K562 (cell line): ENCODE measurements around the gene ADGRF1. TPM values are rescaled to one million over a fixed set of nuclear protein-coding genes. Genes with fewer than 3 reads are reported as not detected.

Experiments
- BRD4 ChIP-seq: fragments of 200-600 bp; sonication (generic); IDR thresholded peaks from 2 replicates; pipeline ENCODE4 v1.6.1; 2017; ENCODE audit warnings: inconsistent platforms
- NEUROD1 ChIP-seq: fragments of 150-350 bp; IDR thresholded peaks from 2 replicates; pipeline ENCODE4 v1.6.1; 2014; ENCODE audit warnings: borderline replicate concordance, low read length, low read depth; ENCODE audit not compliant: partially characterized antibody
- RREB1 ChIP-seq: fragments of 250-450 bp; sonication (Bioruptor Pico); IDR thresholded peaks from 2 replicates; pipeline ENCODE4 v1.4.0; 2020
- TAF1 ChIP-seq: IDR thresholded peaks from 2 replicates; pipeline ENCODE4 v1.6.1; 2011; ENCODE audit warnings: mild to moderate bottlenecking, low read length, moderate library complexity; ENCODE audit not compliant: insufficient read depth, control insufficient read depth, severe bottlenecking; ENCODE audit errors: extremely low read depth
- polyA plus RNA-seq, 8 experiments: library from polyadenylated mRNA; depleted of rRNA in 4 of 8; stranded (reverse) in 5 of 8; unstranded in 3 of 8; fragments of >200 nt; fragmentation: Nextera tagmentation in 2 of 8; fragmentation: Illumina TruSeq in 1 of 8; extraction: Ambion mirVana in 2 of 8; extraction: Trizol in 1 of 8; gene quantifications; 2 replicates each; pipeline versions ENCODE4 v1.2.1 to v1.2.3, GENCODE V29; 2011 to 2014; ENCODE audit warnings: inconsistent platforms in 1 of 8, missing spikeins in 1 of 8
- total RNA-seq, 7 experiments: library from RNA; depleted of rRNA in 6 of 7; stranded (reverse); fragments of >200 nt in 6 of 7; fragmentation: Illumina TruSeq in 2 of 7; extraction: Trizol in 2 of 7; gene quantifications; 2 replicates each; pipeline versions ENCODE4 v1.2.1 to v1.2.3, GENCODE V29; 2011 to 2021; ENCODE audit warnings: low replicate concordance in 1 of 7
- TF ChIP-seq, protein P1 (sequence below): fragments of 450-650 bp; formaldehyde crosslinking; IDR thresholded peaks from 2 replicates; pipeline ENCODE4 v1.4.0; 2022; ENCODE audit warnings: missing genetic modification characterization
- TF ChIP-seq, protein P2 (sequence below): fragments of 450-650 bp; IDR thresholded peaks from 2 replicates; pipeline ENCODE4 v1.6.1; 2018; ENCODE audit not compliant: partially characterized antibody

The ADGRF1 gene
- total and polyA plus RNA-seq, 9 of the 15 experiments (the other 6 are each of a cell fraction or from before 2014, with no cell fraction given) = not detected

DNA sequence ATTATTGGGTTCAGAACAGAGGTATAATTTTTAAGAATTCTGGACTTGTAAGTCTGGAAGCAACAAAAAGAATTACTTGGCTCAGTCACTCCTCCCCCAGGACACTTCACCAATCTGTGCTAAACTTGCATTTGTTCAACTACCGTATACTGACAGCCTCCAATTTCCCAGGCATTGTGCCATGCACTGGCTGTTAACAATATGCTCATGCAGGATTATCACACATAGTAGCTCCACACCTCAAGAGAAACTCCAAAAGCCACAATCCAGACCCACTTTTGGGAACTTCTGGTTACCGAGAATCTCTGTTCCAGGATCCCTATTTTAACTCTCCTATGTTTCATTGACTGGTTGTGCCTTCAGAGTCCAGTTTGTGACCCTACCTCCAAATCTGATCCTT is 7.7 kb downstream of the ADGRF1 start (continued):
- no peak for TF ChIP-seq RREB1 (CRISPR knock-in tag)
- no peak for TF ChIP-seq NEUROD1
- TF ChIP-seq, protein P1, sequence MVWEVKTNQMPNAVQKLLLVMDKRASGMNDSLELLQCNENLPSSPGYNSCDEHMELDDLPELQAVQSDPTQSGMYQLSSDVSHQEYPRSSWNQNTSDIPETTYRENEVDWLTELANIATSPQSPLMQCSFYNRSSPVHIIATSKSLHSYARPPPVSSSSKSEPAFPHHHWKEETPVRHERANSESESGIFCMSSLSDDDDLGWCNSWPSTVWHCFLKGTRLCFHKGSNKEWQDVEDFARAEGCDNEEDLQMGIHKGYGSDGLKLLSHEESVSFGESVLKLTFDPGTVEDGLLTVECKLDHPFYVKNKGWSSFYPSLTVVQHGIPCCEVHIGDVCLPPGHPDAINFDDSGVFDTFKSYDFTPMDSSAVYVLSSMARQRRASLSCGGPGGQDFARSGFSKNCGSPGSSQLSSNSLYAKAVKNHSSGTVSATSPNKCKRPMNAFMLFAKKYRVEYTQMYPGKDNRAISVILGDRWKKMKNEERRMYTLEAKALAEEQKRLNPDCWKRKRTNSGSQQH (CRISPR knock-in tag) = no peak
- TF ChIP-seq TAF1 = no peak
- TF ChIP-seq BRD4 = no peak
- TF ChIP-seq, protein P2, sequence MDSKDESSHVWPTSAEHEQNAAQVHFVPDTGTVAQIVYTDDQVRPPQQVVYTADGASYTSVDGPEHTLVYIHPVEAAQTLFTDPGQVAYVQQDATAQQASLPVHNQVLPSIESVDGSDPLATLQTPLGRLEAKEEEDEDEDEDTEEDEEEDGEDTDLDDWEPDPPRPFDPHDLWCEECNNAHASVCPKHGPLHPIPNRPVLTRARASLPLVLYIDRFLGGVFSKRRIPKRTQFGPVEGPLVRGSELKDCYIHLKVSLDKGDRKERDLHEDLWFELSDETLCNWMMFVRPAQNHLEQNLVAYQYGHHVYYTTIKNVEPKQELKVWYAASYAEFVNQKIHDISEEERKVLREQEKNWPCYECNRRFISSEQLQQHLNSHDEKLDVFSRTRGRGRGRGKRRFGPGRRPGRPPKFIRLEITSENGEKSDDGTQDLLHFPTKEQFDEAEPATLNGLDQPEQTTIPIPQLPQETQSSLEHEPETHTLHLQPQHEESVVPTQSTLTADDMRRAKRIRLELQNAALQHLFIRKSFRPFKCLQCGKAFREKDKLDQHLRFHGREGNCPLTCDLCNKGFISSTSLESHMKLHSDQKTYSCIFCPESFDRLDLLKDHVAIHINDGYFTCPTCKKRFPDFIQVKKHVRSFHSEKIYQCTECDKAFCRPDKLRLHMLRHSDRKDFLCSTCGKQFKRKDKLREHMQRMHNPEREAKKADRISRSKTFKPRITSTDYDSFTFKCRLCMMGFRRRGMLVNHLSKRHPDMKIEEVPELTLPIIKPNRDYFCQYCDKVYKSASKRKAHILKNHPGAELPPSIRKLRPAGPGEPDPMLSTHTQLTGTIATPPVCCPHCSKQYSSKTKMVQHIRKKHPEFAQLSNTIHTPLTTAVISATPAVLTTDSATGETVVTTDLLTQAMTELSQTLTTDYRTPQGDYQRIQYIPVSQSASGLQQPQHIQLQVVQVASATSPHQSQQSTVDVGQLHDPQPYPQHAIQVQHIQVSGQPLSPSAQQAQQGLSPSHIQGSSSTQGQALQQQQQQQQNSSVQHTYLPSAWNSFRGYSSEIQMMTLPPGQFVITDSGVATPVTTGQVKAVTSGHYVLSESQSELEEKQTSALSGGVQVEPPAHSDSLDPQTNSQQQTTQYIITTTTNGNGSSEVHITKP = no peak
